K562 (cell line): ENCODE measurements around the gene KRTAP4-6. TPM values are rescaled to one million over a fixed set of nuclear protein-coding genes. Genes with fewer than 3 reads are reported as not detected.

Experiments used
- ATAC-seq: fragments of 200-7000 bp; cut with Tn5 transposase; 3 replicates; pipeline ENCODE4 v1.9.1; 2020; ENCODE audit warnings: moderate library complexity
- BruUV-seq: library from RNA; stranded (reverse); fragments of 400-500 nt; replicated peaks from 2 replicates; lab custom pipeline; 2021; lab: Mats Ljungman, UMichigan
- CTCF ChIA-PET: fragments of 300-600 bp; formaldehyde crosslinking; extraction: SDS; loops from one replicate; lab custom pipeline; 2021; ENCODE audit warnings: low intra/inter-chr PET ratio; lab: Yijun Ruan, JAX
- POLR2A ChIA-PET: fragments of 300-600, 350-650 bp; sonication (Branson Sonifier 250); formaldehyde crosslinking; extraction: SDS; loops from one replicate; lab custom pipeline; 2021; ENCODE audit warnings: antibody characterized with exemption, inconsistent platforms; lab: Yijun Ruan, JAX
- DNase-seq, 4 experiments: peaks; one replicate each; pipeline versions ENCODE4 v3.0.0 to v3.0.0-alpha.2; 2011 to 2018; ENCODE audit warnings: low spot score in 3 of 4, mixed read lengths in 3 of 4; ENCODE audit errors: extremely low read depth in 1 of 4
- FAIRE-seq: peaks from 2 replicates; lab custom pipeline; 2011; peaks lifted over from hg19 to GRCh38; lab: Jason Lieb, UNC
- H2AFZ ChIP-seq: 2 replicates; pipeline ENCODE4 v1.6.0; 2011; ENCODE audit warnings: low read depth, low read length, control low read depth, inconsistent platforms
- H3K27ac ChIP-seq: fragments of 200-600 bp; 3 replicates; pipeline ENCODE4 v1.8.0; 2011; ENCODE audit warnings: low read depth, mild to moderate bottlenecking, control low read depth, inconsistent platforms, low read length, moderate library complexity, mixed read lengths; ENCODE audit errors: extremely low read depth
- H3K27me3 ChIP-seq, 2 experiments: fragments of 300-600 bp in 1 of 2; 2 replicates in 1 of 2; 3 replicates in 1 of 2; pipeline versions ENCODE4 v1.6.0 to v1.8.0; 2011; ENCODE audit warnings: inconsistent platforms in 2 of 2, low read length in 2 of 2, mild to moderate bottlenecking in 1 of 2, mixed read lengths in 1 of 2, moderate library complexity in 1 of 2; ENCODE audit not compliant: control insufficient read depth in 2 of 2, insufficient read depth in 2 of 2
- H3K36me3 ChIP-seq: fragments of 300-600 bp; 3 replicates; pipeline ENCODE4 v1.8.0; 2011; ENCODE audit warnings: mild to moderate bottlenecking, low read length, inconsistent platforms; ENCODE audit not compliant: control insufficient read depth, insufficient read depth
- H3K4me1 ChIP-seq, 2 experiments: fragments of 200-600 bp in 1 of 2; replicated peaks in 1 of 2; 2 replicates in 1 of 2; 3 replicates in 1 of 2; pipeline versions ENCODE4 v1.5.1 to v1.8.0; 2011; ENCODE audit warnings: inconsistent platforms in 2 of 2, low read length in 2 of 2, mild to moderate bottlenecking in 1 of 2, mixed read lengths in 1 of 2, moderate library complexity in 1 of 2; ENCODE audit not compliant: control insufficient read depth in 2 of 2, insufficient read depth in 2 of 2
- H3K4me2 ChIP-seq: 2 replicates; pipeline ENCODE4 v1.6.1; 2011; ENCODE audit warnings: low read length, control low read depth, inconsistent platforms, mixed read lengths; ENCODE audit not compliant: insufficient read depth
- H3K4me3 ChIP-seq: fragments of 200-600 bp; sonication (generic), shearing (Covaris generic); 2 replicates; pipeline ENCODE4 v1.5.1; 2016; ENCODE audit warnings: control low read depth, inconsistent platforms
- H3K79me2 ChIP-seq: fragments of 200-600 bp; 3 replicates; pipeline ENCODE4 v1.8.0; 2011; ENCODE audit warnings: low read length, inconsistent platforms; ENCODE audit not compliant: control insufficient read depth, insufficient read depth
- H3K9ac ChIP-seq, 2 experiments: 2 replicates each; pipeline versions ENCODE4 v1.6.0 to v1.6.1; 2011; ENCODE audit warnings: low read depth in 2 of 2, low read length in 2 of 2, control low read depth in 1 of 2, inconsistent platforms in 1 of 2, mild to moderate bottlenecking in 1 of 2, mixed read lengths in 1 of 2; ENCODE audit not compliant: insufficient read depth in 1 of 2
- H3K9me1 ChIP-seq: one replicate; pipeline ENCODE4 v1.6.0; 2011; ENCODE audit warnings: inconsistent platforms, mild to moderate bottlenecking, low read length, moderate library complexity; ENCODE audit not compliant: control insufficient read depth, insufficient read depth
- H3K9me3 ChIP-seq: replicated peaks from 2 replicates; pipeline ENCODE4 v1.5.1; 2011; ENCODE audit warnings: low read depth, low read length, inconsistent platforms; ENCODE audit not compliant: control insufficient read depth, insufficient read depth
- H4K20me1 ChIP-seq: replicated peaks from 2 replicates; pipeline ENCODE4 v1.6.1; 2011; ENCODE audit warnings: low read length, inconsistent platforms, mixed read lengths; ENCODE audit not compliant: control insufficient read depth, insufficient read depth
- CXXC5 ChIP-seq: fragments of 250-450 bp; sonication (Bioruptor Pico); IDR thresholded peaks from 2 replicates; pipeline ENCODE4 v1.8.0; 2022; ENCODE audit warnings: inconsistent platforms, mild to moderate bottlenecking, moderate library complexity
- HNRNPK ChIP-seq: fragments of 200-400 bp; formaldehyde crosslinking; IDR thresholded peaks from one replicate; pipeline ENCODE4 v1.6.1; 2018; ENCODE audit warnings: mild to moderate bottlenecking, low read depth, low read length; ENCODE audit not compliant: poor library complexity, severe bottlenecking
- MLLT1 ChIP-seq, 2 experiments: fragments of 450-650 bp; IDR thresholded peaks; 2 replicates each; pipeline ENCODE4 v1.6.1; 2016
- NFYB ChIP-seq: IDR thresholded peaks from 2 replicates; pipeline ENCODE4 v1.6.1; 2011; ENCODE audit warnings: mild to moderate bottlenecking, moderate library complexity; ENCODE audit not compliant: insufficient read length; ENCODE audit errors: extremely low read depth
- RB1 ChIP-seq: fragments of 450-650 bp; IDR thresholded peaks from 2 replicates; pipeline ENCODE4 v1.6.1; 2017; ENCODE audit warnings: low read depth, mild to moderate bottlenecking
- WGBS: fragments of 100-300 bp; shearing (Covaris generic); methylation state at CpG from one replicate; pipeline ENCODE4 v1.1.6; 2016; ENCODE audit warnings: low coverage, mixed read lengths; ENCODE audit not compliant: insufficient coverage; ENCODE audit errors: missing lambda C conversion rate; 5-methylcytosine and 5-hydroxymethylcytosine counted together
- in situ Hi-C: fragments of 300-500 bp; cut with MboI; formaldehyde crosslinking; loops from 4 replicates; pipeline ENCODE4 v1.15.0; 2018; ENCODE audit warnings: inconsistent platforms, mixed read lengths
- intact Hi-C: fragments of 100-400 bp; cut with micrococcal nuclease; formaldehyde crosslinking; loops from 2 replicates; pipeline ENCODE4 v1.14.2; 2022
- polyA plus RNA-seq, 8 experiments: library from polyadenylated mRNA; depleted of rRNA in 4 of 8; stranded (reverse) in 5 of 8; unstranded in 3 of 8; fragments of >200 nt; fragmentation: Nextera tagmentation in 2 of 8; fragmentation: Illumina TruSeq in 1 of 8; extraction: Ambion mirVana in 2 of 8; extraction: Trizol in 1 of 8; gene quantifications; 2 replicates each; pipeline versions ENCODE4 v1.2.1 to v1.2.3, GENCODE V29; 2011 to 2014; ENCODE audit warnings: inconsistent platforms in 1 of 8, missing spikeins in 1 of 8
- total RNA-seq, 7 experiments: library from RNA; depleted of rRNA in 6 of 7; stranded (reverse); fragments of >200 nt in 6 of 7; fragmentation: Illumina TruSeq in 2 of 7; extraction: Trizol in 2 of 7; gene quantifications; 2 replicates each; pipeline versions ENCODE4 v1.2.1 to v1.2.3, GENCODE V29; 2011 to 2021; ENCODE audit warnings: low replicate concordance in 1 of 7

KRTAP4-6 gene
- total and polyA plus RNA-seq, 9 of the 15 experiments (the other 6 are each of a cell fraction or from before 2014, with no cell fraction given), result not detected

GRCh38 chr17:41168121-41168520 is 27.8 kb upstream of the KRTAP4-6 start, which contains the start of gene KRTAP4-3:
TSS of gene KRTAP4-3 (minus strand) at chr17:41168221. CDS start at chr17:41168172, 49 bp downstream.
- BruUV-seq, result no TSS peak
- intact Hi-C loops (no loop called here), in situ Hi-C loops (no loop called here)
- H3K9ac ChIP-seq, result no peak within 1 kb of the TSS
- peaks cover 0 to 3% of the 10 kb centered on the region in 2 experiments; a peak in 1 of 5 replicates for H3K4me1 ChIP-seq
- no peak for ATAC-seq
- H3K27ac ChIP-seq, result no peak within 1 kb of the TSS
- TF ChIP-seq RB1, result no peak
- TF ChIP-seq NFYB, result no peak
- no peak for TF ChIP-seq MLLT1 (IDR thresholded peaks at IDR 0.05)
- TF ChIP-seq CXXC5, result no peak
- TF ChIP-seq HNRNPK, result no peak
- TF ChIP-seq, all 486 proteins: peak for 0
- no peaks in the 10 kb centered on the region for H4K20me1 ChIP-seq
- H3K9me1 ChIP-seq, result no peaks in the 10 kb centered on the region
- FAIRE-seq, result no peak
- peaks cover 0 to 6% of the 10 kb centered on the region in 2 experiments; a peak in 1 of 5 replicates for H3K27me3 ChIP-seq
- no peaks in the 10 kb centered on the region for H3K79me2 ChIP-seq
- DNase-seq, result no peak
- POLR2A ChIA-PET, result no interaction called here
- H3K4me2 ChIP-seq, result no peak within 1 kb of the TSS
- H2AFZ ChIP-seq, result no peak within 1 kb of the TSS
- H3K36me3 ChIP-seq, result no peaks in the 10 kb centered on the region
- no peak within 1 kb of the TSS for H3K4me3 ChIP-seq
- H3K9me3 ChIP-seq, result no peaks in the 10 kb centered on the region
- WGBS, result 0% methylated on average over 1 of the region's 1 CpG
- CTCF ChIA-PET, result no interaction called here
